NB4 (cell line): Measurements from ENCODE around the gene CCDC194.

Experiments
- DNase-seq: peaks from one replicate; pipeline ENCODE4 v3.0.0; 2010; ENCODE audit warnings: low read depth
- H3K4me3 ChIP-seq: one replicate; pipeline ENCODE4 v1.5.1; 2011; ENCODE audit warnings: mild to moderate bottlenecking, low read depth, low read length, moderate library complexity
- CTCF ChIP-seq: IDR thresholded peaks from one replicate; pipeline ENCODE4 v1.5.1; 2012; ENCODE audit warnings: low read depth, low read length
- MAX ChIP-seq: IDR thresholded peaks from 2 replicates; pipeline ENCODE4 v1.6.1; 2011; ENCODE audit warnings: low read depth, low read length
- MYC ChIP-seq: IDR thresholded peaks from 2 replicates; pipeline ENCODE4 v1.6.1; 2011; ENCODE audit warnings: low read depth, low read length
- POLR2A ChIP-seq: IDR thresholded peaks from 2 replicates; pipeline ENCODE4 v1.6.1; 2011; ENCODE audit warnings: mild to moderate bottlenecking; ENCODE audit not compliant: insufficient read length; ENCODE audit errors: extremely low read depth

Gene CCDC194

GRCh38 chr19:17419621-17420474 is 25.9 kb upstream of the CCDC194 start, which contains the start of gene MVB12A:
MVB12A (plus strand) TSS chr19:17420047; CDS start chr19:17420136, 89 bp downstream.
- H3K4me3 ChIP-seq: peak within 1 kb of the TSS; percentile 79
- TF ChIP-seq MAX: peak; percentile 89
- TF ChIP-seq MYC: peak; percentile 97
- TF ChIP-seq POLR2A: peak; percentile 31
- TF ChIP-seq CTCF: no peak
- DNase-seq: peak; percentile 99

- H3K4me3 ChIP-seq: peak overlapping the region; percentile 79
- peak; percentile 25 for DNase-seq
- TF ChIP-seq POLR2A (no peak), CTCF (no peak), MAX (no peak), MYC (no peak)
Measured at GRCh38 chr19:17419154-17419620, 25.2 kb upstream of the CCDC194 start.

- TF ChIP-seq CTCF: no peak
- TF ChIP-seq MYC: no peak
- no peak for TF ChIP-seq MAX
- no peak for TF ChIP-seq POLR2A
- H3K4me3 ChIP-seq: peak overlapping the region; percentile 79
- peak; percentile 25 for DNase-seq
Measured at GRCh38 chr19:17418710-17419109, 24.7 kb upstream of the CCDC194 start.

GRCh38 chr19:17415121-17415520 is 21.1 kb upstream of the CCDC194 start:
- TF ChIP-seq CTCF: no peak
- TF ChIP-seq MAX: no peak
- TF ChIP-seq MYC: no peak
- no peak for TF ChIP-seq POLR2A
- no peak for DNase-seq
- no peak overlapping the region for H3K4me3 ChIP-seq

GRCh38 chr19:17414097-17414496 is 20.1 kb upstream of the CCDC194 start:
- DNase-seq: no peak
- H3K4me3 ChIP-seq: no peak overlapping the region
- TF ChIP-seq POLR2A (no peak), MAX (no peak)

- no peak for DNase-seq
- TF ChIP-seq MAX: no peak
- TF ChIP-seq MYC: no peak
- no peak for TF ChIP-seq CTCF
- TF ChIP-seq POLR2A: no peak
- H3K4me3 ChIP-seq: no peak overlapping the region
Measured at GRCh38 chr19:17411801-17412200, 17.8 kb upstream of the CCDC194 start.
